ENCODE measurements around the gene ARHGAP28.

ARHGAP28 gene

DNA sequence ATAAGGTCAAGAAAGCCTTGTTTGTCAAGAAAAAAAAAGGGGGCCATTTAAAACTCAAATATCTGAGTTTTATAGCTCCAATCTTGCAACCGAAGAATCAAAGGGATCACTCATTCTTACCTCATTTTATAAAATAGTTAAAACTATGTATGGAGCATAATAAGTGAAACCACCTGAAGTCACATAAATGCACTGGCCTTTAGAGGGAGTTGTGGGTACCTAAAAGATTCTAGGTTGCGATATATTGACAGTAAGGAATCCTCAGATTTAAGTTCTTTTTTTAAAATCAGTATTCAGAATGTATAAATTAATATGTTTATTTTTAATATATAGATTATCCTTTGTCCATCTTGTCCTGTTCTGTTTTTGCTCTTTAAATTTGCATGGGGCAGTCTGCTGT lies 3.4 kb downstream of the ARHGAP28 start:
- Histone ChIP-seq H3K27ac (ENCODE audit: low read depth in 2 of 2, low read length in 2 of 2) (no peak overlapping the region), H3K36me3 (ENCODE audit: control insufficient read depth in 2 of 2, insufficient read depth in 2 of 2, low read length in 2 of 2) (no peaks in the 10 kb centered on the region), H3K4me1 (ENCODE audit: control insufficient read depth in 2 of 2, insufficient read depth in 2 of 2, low read length in 2 of 2) (peaks cover 2% of the 10 kb centered on the region in 2 donors), H3K9ac (ENCODE audit: low read depth in 1 of 2, low read length in 2 of 2) (no peak overlapping the region), H3K4me3 (ENCODE audit: low read length in 2 of 2) (no peak overlapping the region), H3K9me3 (ENCODE audit: control insufficient read depth in 2 of 2, low read length in 2 of 2) (no peaks in the 10 kb centered on the region), H3K27me3 (ENCODE audit: control insufficient read depth in 2 of 2, insufficient read depth in 2 of 2, low read length in 2 of 2) (peaks cover 0 to 3% of the 10 kb centered on the region in 2 donors)

DNA sequence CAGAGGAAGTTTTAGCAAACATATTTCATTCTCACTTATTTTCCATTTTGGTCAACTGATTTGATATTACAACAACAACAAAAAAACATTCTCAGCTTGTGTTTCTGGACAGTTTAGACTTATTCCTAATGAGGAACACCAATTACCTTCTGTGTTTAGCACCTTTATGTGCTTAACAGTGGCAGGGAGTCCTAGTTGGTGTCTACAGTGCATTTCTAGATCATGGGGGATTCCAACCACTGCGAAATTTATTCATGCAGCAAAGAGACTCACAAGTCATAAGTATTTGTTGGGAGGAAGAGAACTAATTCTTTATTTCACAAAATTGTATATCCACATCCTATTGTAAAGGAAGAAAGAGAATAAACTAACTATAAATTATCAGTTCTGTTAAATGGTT lies 4.2 kb downstream of the ARHGAP28 start:
- H3K4me1 ChIP-seq (ENCODE audit: control insufficient read depth in 2 of 2, insufficient read depth in 2 of 2, low read length in 2 of 2): peaks cover 2% of the 10 kb centered on the region in 2 donors
- no peak overlapping the region for H3K9ac ChIP-seq (ENCODE audit: low read depth in 1 of 2, low read length in 2 of 2)
- peak overlapping the region in 1 of 2 donors; percentile 21 for H3K27ac ChIP-seq (ENCODE audit: low read depth in 2 of 2, low read length in 2 of 2)
- H3K36me3 ChIP-seq (ENCODE audit: control insufficient read depth in 2 of 2, insufficient read depth in 2 of 2, low read length in 2 of 2): no peaks in the 10 kb centered on the region
- H3K4me3 ChIP-seq (ENCODE audit: low read length in 2 of 2): no peak overlapping the region
- no peaks in the 10 kb centered on the region for H3K9me3 ChIP-seq (ENCODE audit: control insufficient read depth in 2 of 2, low read length in 2 of 2)
- peaks cover 0 to 3% of the 10 kb centered on the region in 2 donors for H3K27me3 ChIP-seq (ENCODE audit: control insufficient read depth in 2 of 2, insufficient read depth in 2 of 2, low read length in 2 of 2)

DNA sequence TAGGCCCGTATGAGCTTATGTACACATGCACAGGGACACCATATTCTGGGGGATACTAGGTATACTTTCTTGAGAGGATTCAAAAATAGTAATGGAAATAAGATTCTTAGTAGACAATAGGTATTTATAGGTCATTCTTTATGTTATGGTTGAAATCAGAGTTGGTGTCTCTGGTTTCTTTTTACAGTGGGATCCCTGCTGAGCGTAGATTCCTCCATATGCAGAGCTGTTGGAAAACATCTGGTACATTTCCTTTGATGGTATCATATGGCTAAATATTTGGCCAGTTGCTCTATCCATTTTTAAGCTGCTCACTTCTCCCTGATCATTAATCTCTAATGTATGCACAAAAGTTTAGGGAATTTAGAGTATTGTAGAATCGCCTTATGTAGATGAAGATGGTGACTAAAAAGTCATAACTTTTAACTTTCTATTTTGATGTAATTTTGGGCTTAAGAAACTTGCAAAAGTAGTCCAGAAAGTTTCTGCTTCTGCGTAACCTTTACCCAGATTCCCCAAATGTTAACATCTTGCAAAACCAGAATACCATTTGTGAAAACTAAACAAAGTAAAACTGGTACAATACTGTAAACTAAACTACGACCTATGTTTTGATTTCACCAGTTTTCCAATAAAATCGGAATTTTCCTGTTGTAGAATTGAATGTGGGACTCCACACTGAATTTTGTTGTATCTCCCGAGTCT lies 5.4 kb downstream of the ARHGAP28 start:
- Histone ChIP-seq H3K9ac (ENCODE audit: low read depth in 1 of 2, low read length in 2 of 2) (no peak overlapping the region), H3K4me3 (ENCODE audit: low read length in 2 of 2) (no peak overlapping the region), H3K27ac (ENCODE audit: low read depth in 2 of 2, low read length in 2 of 2) (no peak overlapping the region), H3K9me3 (ENCODE audit: control insufficient read depth in 2 of 2, low read length in 2 of 2) (no peaks in the 10 kb centered on the region), H3K27me3 (ENCODE audit: control insufficient read depth in 2 of 2, insufficient read depth in 2 of 2, low read length in 2 of 2) (peaks cover 0 to 3% of the 10 kb centered on the region in 2 donors), H3K36me3 (ENCODE audit: control insufficient read depth in 2 of 2, insufficient read depth in 2 of 2, low read length in 2 of 2) (no peaks in the 10 kb centered on the region), H3K4me1 (ENCODE audit: control insufficient read depth in 2 of 2, insufficient read depth in 2 of 2, low read length in 2 of 2) (no peaks in the 10 kb centered on the region)

DNA sequence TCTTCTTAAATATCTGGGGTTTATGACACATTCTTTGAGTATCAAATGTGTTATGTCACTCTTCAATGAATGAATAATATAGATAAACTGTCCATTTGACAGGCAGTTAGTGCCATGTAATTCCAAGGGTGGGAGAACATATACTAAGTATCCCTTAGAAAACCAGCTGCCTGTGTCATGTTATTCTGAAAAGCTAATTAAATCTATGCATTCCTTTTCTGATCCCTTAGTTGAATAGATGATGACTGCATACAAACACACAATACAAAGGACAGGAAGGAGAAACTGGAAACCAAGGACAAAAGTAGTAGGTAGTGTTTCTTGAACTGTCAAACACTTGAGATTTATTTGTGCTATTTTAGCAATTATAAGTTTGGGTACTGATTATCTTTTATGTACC lies 8.3 kb downstream of the ARHGAP28 start:
- Histone ChIP-seq H3K4me3 (ENCODE audit: low read length in 2 of 2) (no peak overlapping the region), H3K9ac (ENCODE audit: low read depth in 1 of 2, low read length in 2 of 2) (no peak overlapping the region), H3K27ac (ENCODE audit: low read depth in 2 of 2, low read length in 2 of 2) (no peak overlapping the region), H3K36me3 (ENCODE audit: control insufficient read depth in 2 of 2, insufficient read depth in 2 of 2, low read length in 2 of 2) (no peaks in the 10 kb centered on the region), H3K9me3 (ENCODE audit: control insufficient read depth in 2 of 2, low read length in 2 of 2) (no peaks in the 10 kb centered on the region), H3K4me1 (ENCODE audit: control insufficient read depth in 2 of 2, insufficient read depth in 2 of 2, low read length in 2 of 2) (peaks cover 0 to 2% of the 10 kb centered on the region in 2 donors), H3K27me3 (ENCODE audit: control insufficient read depth in 2 of 2, insufficient read depth in 2 of 2, low read length in 2 of 2) (no peaks in the 10 kb centered on the region)

DNA sequence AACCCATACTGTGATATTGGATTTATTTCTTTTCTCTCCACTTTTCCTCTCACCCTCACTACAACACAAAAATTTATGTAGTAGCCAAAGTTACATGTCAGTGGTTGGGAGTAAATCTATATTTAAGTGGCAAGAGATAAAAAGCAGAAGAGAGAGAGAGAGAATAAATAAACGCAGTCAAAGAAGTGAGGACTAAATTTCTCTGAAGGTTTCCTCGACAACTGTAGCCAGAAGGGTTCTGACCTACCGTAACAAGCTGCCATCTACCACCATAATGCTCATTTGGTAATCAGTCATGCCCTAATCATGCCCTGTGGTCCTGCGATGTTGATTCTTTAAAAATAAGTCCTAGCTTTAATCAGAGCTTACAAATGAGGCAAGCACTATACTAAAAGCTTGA lies 9.1 kb downstream of the ARHGAP28 start:
- Histone ChIP-seq H3K9ac (ENCODE audit: low read depth in 1 of 2, low read length in 2 of 2) (no peak overlapping the region), H3K36me3 (ENCODE audit: control insufficient read depth in 2 of 2, insufficient read depth in 2 of 2, low read length in 2 of 2) (no peaks in the 10 kb centered on the region), H3K27ac (ENCODE audit: low read depth in 2 of 2, low read length in 2 of 2) (no peak overlapping the region), H3K9me3 (ENCODE audit: control insufficient read depth in 2 of 2, low read length in 2 of 2) (no peaks in the 10 kb centered on the region), H3K4me1 (ENCODE audit: control insufficient read depth in 2 of 2, insufficient read depth in 2 of 2, low read length in 2 of 2) (peaks cover 0 to 2% of the 10 kb centered on the region in 2 donors), H3K4me3 (ENCODE audit: low read length in 2 of 2) (no peak overlapping the region), H3K27me3 (ENCODE audit: control insufficient read depth in 2 of 2, insufficient read depth in 2 of 2, low read length in 2 of 2) (no peaks in the 10 kb centered on the region)

DNA sequence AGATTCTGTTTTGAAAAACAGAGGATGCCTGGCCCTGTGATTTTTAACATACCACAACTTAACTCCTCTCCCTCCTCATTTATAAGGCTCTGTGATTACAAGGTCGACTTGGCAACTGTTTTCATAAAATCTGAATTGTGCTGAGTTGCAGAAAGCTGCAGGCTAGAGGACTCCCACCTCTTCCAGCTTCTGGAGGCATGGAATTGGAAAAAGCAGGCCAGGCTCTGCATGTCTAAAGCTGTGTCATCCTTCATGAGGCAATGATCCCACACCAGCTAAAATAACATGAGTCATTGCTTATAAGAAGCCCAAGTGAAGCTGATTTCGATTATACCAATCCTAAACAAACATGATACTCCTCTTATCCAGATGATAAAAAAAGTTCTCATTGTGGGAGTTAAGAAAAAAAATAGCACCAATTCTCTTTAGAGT lies 11.7 kb downstream of the ARHGAP28 start:
- Histone ChIP-seq H3K4me1 (ENCODE audit: control insufficient read depth in 2 of 2, insufficient read depth in 2 of 2, low read length in 2 of 2) (peaks cover 0 to 2% of the 10 kb centered on the region in 2 donors), H3K9me3 (ENCODE audit: control insufficient read depth in 2 of 2, low read length in 2 of 2) (no peaks in the 10 kb centered on the region), H3K4me3 (ENCODE audit: low read length in 2 of 2) (no peak overlapping the region), H3K9ac (ENCODE audit: low read depth in 1 of 2, low read length in 2 of 2) (no peak overlapping the region), H3K27ac (ENCODE audit: low read depth in 2 of 2, low read length in 2 of 2) (peak overlapping the region in 1 of 2 donors; percentile 42), H3K36me3 (ENCODE audit: control insufficient read depth in 2 of 2, insufficient read depth in 2 of 2, low read length in 2 of 2) (no peaks in the 10 kb centered on the region), H3K27me3 (ENCODE audit: control insufficient read depth in 2 of 2, insufficient read depth in 2 of 2, low read length in 2 of 2) (no peaks in the 10 kb centered on the region)

DNA sequence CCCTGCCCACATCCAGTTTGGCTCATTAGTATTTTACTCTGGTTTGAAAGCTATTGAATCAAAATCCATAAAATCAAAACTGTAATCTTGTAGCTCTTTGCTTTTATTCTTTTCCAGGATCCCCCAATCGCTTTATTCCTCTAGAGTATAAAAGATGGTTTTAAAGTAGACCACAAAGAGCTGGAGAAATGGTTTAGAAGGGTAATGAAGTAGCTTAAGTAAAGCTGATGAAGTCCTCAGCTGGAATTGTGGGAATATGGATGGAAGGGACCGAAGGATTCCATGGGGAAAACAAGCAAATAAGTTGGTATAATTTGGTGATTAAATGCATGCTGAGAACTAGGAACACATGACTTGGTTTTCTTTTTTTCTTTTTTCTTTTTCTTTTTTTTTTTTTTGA lies 12.3 kb downstream of the ARHGAP28 start:
- peaks cover 0 to 2% of the 10 kb centered on the region in 2 donors for H3K4me1 ChIP-seq (ENCODE audit: control insufficient read depth in 2 of 2, insufficient read depth in 2 of 2, low read length in 2 of 2)
- no peak overlapping the region for H3K9ac ChIP-seq (ENCODE audit: low read depth in 1 of 2, low read length in 2 of 2)
- no peaks in the 10 kb centered on the region for H3K36me3 ChIP-seq (ENCODE audit: control insufficient read depth in 2 of 2, insufficient read depth in 2 of 2, low read length in 2 of 2)
- H3K27ac ChIP-seq (ENCODE audit: low read depth in 2 of 2, low read length in 2 of 2): peak overlapping the region in 1 of 2 donors; percentile 42
- no peaks in the 10 kb centered on the region for H3K27me3 ChIP-seq (ENCODE audit: control insufficient read depth in 2 of 2, insufficient read depth in 2 of 2, low read length in 2 of 2)
- no peak overlapping the region for H3K4me3 ChIP-seq (ENCODE audit: low read length in 2 of 2)
- H3K9me3 ChIP-seq (ENCODE audit: control insufficient read depth in 2 of 2, low read length in 2 of 2): no peaks in the 10 kb centered on the region

DNA sequence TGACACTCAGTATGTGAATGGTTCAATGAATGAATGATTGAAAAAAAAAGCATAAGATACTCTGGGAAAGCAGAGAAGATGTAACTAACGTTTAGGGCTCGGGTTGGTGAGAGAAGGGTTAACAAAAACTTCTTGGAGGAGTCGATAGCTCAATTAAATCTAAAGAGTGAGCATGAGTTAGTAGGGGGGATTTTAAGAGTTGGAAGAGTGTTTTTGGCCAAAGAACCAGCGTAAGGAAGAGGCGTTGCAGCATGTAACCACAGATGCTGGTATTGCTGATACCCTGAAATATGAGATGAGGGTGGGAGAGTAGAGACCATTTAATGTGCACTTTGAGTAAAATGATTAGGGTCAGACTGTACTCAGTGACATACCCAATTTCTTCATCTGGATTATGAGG lies 14.5 kb downstream of the ARHGAP28 start:
- no peak overlapping the region for H3K9ac ChIP-seq (ENCODE audit: low read depth in 1 of 2, low read length in 2 of 2)
- H3K4me3 ChIP-seq (ENCODE audit: low read length in 2 of 2): no peak overlapping the region
- H3K36me3 ChIP-seq (ENCODE audit: control insufficient read depth in 2 of 2, insufficient read depth in 2 of 2, low read length in 2 of 2): no peaks in the 10 kb centered on the region
- H3K27ac ChIP-seq (ENCODE audit: low read depth in 2 of 2, low read length in 2 of 2): no peak overlapping the region
- no peaks in the 10 kb centered on the region for H3K9me3 ChIP-seq (ENCODE audit: control insufficient read depth in 2 of 2, low read length in 2 of 2)
- H3K4me1 ChIP-seq (ENCODE audit: control insufficient read depth in 2 of 2, insufficient read depth in 2 of 2, low read length in 2 of 2): peaks cover 0 to 2% of the 10 kb centered on the region in 2 donors
- no peaks in the 10 kb centered on the region for H3K27me3 ChIP-seq (ENCODE audit: control insufficient read depth in 2 of 2, insufficient read depth in 2 of 2, low read length in 2 of 2)

DNA sequence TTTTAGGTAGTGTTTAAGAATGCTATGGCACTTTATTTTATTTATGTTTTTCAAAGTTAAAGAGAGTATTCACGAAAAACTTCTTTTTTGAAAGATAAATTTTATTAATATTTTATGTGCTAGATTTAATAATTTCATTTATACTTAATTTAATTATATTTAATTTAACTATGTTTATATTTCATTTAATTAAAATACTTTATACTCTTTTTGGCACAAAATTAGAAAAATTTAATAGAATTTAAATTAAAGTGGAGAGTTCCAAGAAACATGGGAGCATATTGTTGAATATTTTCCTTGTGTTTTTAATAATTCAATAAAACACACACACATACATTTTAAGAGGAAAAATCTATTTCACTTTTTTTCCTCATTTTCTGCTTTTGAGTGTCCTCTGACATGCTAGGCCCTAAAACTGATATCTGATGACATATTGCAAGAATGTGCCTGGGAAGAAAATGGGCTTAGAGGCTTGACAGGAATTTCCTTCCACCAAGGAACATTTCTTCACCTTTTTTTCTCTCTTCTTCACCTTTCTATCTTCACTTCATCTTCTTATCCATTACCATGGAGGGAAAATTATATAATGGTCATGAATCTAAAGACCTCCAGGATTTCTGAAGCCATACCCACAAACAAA lies 15.4 kb downstream of the ARHGAP28 start:
- Histone ChIP-seq H3K36me3 (ENCODE audit: control insufficient read depth in 2 of 2, insufficient read depth in 2 of 2, low read length in 2 of 2) (no peaks in the 10 kb centered on the region), H3K4me1 (ENCODE audit: control insufficient read depth in 2 of 2, insufficient read depth in 2 of 2, low read length in 2 of 2) (peaks cover 0 to 2% of the 10 kb centered on the region in 2 donors), H3K27me3 (ENCODE audit: control insufficient read depth in 2 of 2, insufficient read depth in 2 of 2, low read length in 2 of 2) (no peaks in the 10 kb centered on the region), H3K9ac (ENCODE audit: low read depth in 1 of 2, low read length in 2 of 2) (no peak overlapping the region), H3K27ac (ENCODE audit: low read depth in 2 of 2, low read length in 2 of 2) (no peak overlapping the region), H3K4me3 (ENCODE audit: low read length in 2 of 2) (no peak overlapping the region), H3K9me3 (ENCODE audit: control insufficient read depth in 2 of 2, low read length in 2 of 2) (no peaks in the 10 kb centered on the region)

DNA sequence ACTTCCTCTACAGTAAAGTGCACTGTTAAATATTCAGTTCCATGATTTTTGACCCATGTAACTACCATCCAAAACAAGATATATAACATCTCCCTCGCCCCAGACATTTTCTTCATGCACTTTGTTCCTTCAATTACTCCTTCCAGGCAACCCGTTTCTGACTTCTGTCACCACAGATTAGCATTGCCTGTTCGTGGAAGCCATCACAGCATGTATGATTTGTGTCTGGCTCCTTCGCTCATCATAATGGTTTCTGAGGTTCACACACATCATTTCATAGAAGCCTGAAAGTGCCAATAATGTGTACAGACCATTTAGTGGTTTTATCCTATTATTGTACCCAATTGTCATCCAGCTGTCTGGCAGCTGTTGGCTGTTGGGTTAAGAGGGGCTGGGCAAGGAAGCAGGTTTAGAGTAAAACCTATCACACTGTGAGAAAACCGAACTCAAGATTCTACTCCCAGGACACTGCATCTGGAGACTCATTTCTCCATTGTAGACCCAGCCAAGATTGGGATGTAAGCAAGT lies 16.1 kb downstream of the ARHGAP28 start:
- Histone ChIP-seq H3K4me1 (ENCODE audit: control insufficient read depth in 2 of 2, insufficient read depth in 2 of 2, low read length in 2 of 2) (peaks cover 0 to 2% of the 10 kb centered on the region in 2 donors), H3K36me3 (ENCODE audit: control insufficient read depth in 2 of 2, insufficient read depth in 2 of 2, low read length in 2 of 2) (no peaks in the 10 kb centered on the region), H3K9ac (ENCODE audit: low read depth in 1 of 2, low read length in 2 of 2) (no peak overlapping the region), H3K9me3 (ENCODE audit: control insufficient read depth in 2 of 2, low read length in 2 of 2) (no peaks in the 10 kb centered on the region), H3K4me3 (ENCODE audit: low read length in 2 of 2) (no peak overlapping the region), H3K27ac (ENCODE audit: low read depth in 2 of 2, low read length in 2 of 2) (no peak overlapping the region), H3K27me3 (ENCODE audit: control insufficient read depth in 2 of 2, insufficient read depth in 2 of 2, low read length in 2 of 2) (no peaks in the 10 kb centered on the region)

Measured in mucosa of rectum (tissue), 2 donors.